ENCODE measurements around the gene AHI1.

DNA sequence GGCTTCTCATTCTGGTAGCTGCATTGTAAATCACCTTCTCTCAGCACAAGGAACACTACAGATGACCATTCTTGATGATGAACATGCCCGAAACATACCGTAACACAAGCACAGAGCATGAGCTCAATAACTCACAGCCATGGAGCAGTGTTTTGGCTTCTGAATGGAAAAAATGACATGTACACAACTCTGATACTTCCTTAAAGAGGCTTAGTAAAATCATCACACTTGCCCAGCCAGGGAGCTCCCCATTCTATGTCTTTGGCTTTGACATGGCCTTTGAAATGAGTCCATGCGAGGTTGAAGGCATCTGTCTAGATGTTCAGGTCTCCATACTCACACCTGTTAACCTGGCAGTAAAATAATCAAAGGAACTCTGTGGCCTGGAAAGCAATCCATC is 228.8 kb downstream of the AHI1 start:
- TF ChIP-seq, protein P1, sequence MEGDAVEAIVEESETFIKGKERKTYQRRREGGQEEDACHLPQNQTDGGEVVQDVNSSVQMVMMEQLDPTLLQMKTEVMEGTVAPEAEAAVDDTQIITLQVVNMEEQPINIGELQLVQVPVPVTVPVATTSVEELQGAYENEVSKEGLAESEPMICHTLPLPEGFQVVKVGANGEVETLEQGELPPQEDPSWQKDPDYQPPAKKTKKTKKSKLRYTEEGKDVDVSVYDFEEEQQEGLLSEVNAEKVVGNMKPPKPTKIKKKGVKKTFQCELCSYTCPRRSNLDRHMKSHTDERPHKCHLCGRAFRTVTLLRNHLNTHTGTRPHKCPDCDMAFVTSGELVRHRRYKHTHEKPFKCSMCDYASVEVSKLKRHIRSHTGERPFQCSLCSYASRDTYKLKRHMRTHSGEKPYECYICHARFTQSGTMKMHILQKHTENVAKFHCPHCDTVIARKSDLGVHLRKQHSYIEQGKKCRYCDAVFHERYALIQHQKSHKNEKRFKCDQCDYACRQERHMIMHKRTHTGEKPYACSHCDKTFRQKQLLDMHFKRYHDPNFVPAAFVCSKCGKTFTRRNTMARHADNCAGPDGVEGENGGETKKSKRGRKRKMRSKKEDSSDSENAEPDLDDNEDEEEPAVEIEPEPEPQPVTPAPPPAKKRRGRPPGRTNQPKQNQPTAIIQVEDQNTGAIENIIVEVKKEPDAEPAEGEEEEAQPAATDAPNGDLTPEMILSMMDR (IDR thresholded peaks at IDR 0.05), result no peak
- TF ChIP-seq POLR2AphosphoS5 (IDR thresholded peaks at IDR 0.05; ENCODE audit: low read depth, low read length) (no peak), EP300 (IDR thresholded peaks at IDR 0.05; ENCODE audit: borderline replicate concordance in 1 of 2, low read depth in 1 of 2, low read length in 1 of 2) (no peak), FOXJ3 (CRISPR knock-in tag; IDR thresholded peaks at IDR 0.05) (no peak), RXRA (IDR thresholded peaks at IDR 0.05; ENCODE audit: borderline replicate concordance, low read depth) (no peak), ELF1 (IDR thresholded peaks at IDR 0.05) (no peak)
- TF ChIP-seq, protein P2, sequence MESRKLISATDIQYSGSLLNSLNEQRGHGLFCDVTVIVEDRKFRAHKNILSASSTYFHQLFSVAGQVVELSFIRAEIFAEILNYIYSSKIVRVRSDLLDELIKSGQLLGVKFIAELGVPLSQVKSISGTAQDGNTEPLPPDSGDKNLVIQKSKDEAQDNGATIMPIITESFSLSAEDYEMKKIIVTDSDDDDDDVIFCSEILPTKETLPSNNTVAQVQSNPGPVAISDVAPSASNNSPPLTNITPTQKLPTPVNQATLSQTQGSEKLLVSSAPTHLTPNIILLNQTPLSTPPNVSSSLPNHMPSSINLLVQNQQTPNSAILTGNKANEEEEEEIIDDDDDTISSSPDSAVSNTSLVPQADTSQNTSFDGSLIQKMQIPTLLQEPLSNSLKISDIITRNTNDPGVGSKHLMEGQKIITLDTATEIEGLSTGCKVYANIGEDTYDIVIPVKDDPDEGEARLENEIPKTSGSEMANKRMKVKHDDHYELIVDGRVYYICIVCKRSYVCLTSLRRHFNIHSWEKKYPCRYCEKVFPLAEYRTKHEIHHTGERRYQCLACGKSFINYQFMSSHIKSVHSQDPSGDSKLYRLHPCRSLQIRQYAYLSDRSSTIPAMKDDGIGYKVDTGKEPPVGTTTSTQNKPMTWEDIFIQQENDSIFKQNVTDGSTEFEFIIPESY (IDR thresholded peaks at IDR 0.05; ENCODE audit: borderline replicate concordance, low read depth), result no peak
- TF ChIP-seq, protein P3, sequence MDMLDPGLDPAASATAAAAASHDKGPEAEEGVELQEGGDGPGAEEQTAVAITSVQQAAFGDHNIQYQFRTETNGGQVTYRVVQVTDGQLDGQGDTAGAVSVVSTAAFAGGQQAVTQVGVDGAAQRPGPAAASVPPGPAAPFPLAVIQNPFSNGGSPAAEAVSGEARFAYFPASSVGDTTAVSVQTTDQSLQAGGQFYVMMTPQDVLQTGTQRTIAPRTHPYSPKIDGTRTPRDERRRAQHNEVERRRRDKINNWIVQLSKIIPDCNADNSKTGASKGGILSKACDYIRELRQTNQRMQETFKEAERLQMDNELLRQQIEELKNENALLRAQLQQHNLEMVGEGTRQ (IDR thresholded peaks at IDR 0.05; ENCODE audit: borderline replicate concordance, low read depth, low read length), result no peak
